H9 (cell line): Measurements from ENCODE around the gene KCTD19. TPM values are rescaled to one million over a fixed set of nuclear protein-coding genes. Genes with fewer than 3 reads are reported as not detected.

Source experiments
- DNase-seq: peaks from one replicate; pipeline ENCODE4 v3.0.0-alpha.2; 2017
- H2AFZ ChIP-seq: one replicate; pipeline ENCODE4 v1.6.1; 2013; ENCODE audit warnings: mild to moderate bottlenecking, low read length, control low read depth, moderate library complexity
- H2AK5ac ChIP-seq: 2 replicates; pipeline ENCODE4 v1.6.1; 2013; ENCODE audit warnings: low read length, control low read depth, mixed read lengths; ENCODE audit not compliant: insufficient read length
- H2BK120ac ChIP-seq: one replicate; pipeline ENCODE4 v1.6.1; 2013; ENCODE audit warnings: low read depth, mild to moderate bottlenecking, low read length, control low read depth, inconsistent platforms; ENCODE audit not compliant: poor library complexity, severe bottlenecking
- H2BK12ac ChIP-seq: 2 replicates; pipeline ENCODE4 v1.6.1; 2013; ENCODE audit warnings: low read length, control low read depth, mixed read lengths, low read depth; ENCODE audit not compliant: insufficient read length
- H2BK15ac ChIP-seq: 2 replicates; pipeline ENCODE4 v1.6.1; 2013; ENCODE audit warnings: low read depth, low read length, control low read depth
- H2BK20ac ChIP-seq: one replicate; pipeline ENCODE4 v1.6.1; 2013; ENCODE audit warnings: low read depth, mild to moderate bottlenecking, low read length, control low read depth, inconsistent platforms; ENCODE audit not compliant: poor library complexity, severe bottlenecking
- H2BK5ac ChIP-seq: 2 replicates; pipeline ENCODE4 v1.6.1; 2013; ENCODE audit warnings: low read length, control low read depth, mixed read lengths; ENCODE audit not compliant: insufficient read length
- H3K14ac ChIP-seq: 2 replicates; pipeline ENCODE4 v1.6.1; 2013; ENCODE audit warnings: low read length, control low read depth; ENCODE audit not compliant: insufficient read depth
- H3K18ac ChIP-seq: 2 replicates; pipeline ENCODE4 v1.6.1; 2013; ENCODE audit warnings: low read depth, mild to moderate bottlenecking, mixed read lengths, low read length, control low read depth; ENCODE audit not compliant: insufficient read length
- H3K23ac ChIP-seq: 2 replicates; pipeline ENCODE4 v1.6.1; 2013; ENCODE audit warnings: low read length, control low read depth, mixed read lengths, low read depth; ENCODE audit not compliant: insufficient read length
- H3K23me2 ChIP-seq: 2 replicates; pipeline ENCODE4 v1.6.1; 2013; ENCODE audit warnings: low read depth, mild to moderate bottlenecking, mixed read lengths, low read length, control low read depth; ENCODE audit not compliant: insufficient read length, poor library complexity, severe bottlenecking
- H3K27ac ChIP-seq: 2 replicates; pipeline ENCODE4 v1.5.1; 2013; ENCODE audit warnings: low read length, control low read depth, mixed read lengths, low read depth; ENCODE audit not compliant: insufficient read length
- H3K27me3 ChIP-seq: 2 replicates; pipeline ENCODE4 v1.6.1; 2013; ENCODE audit warnings: low read length, control low read depth, inconsistent platforms; ENCODE audit not compliant: insufficient read depth
- H3K4ac ChIP-seq: 2 replicates; pipeline ENCODE4 v1.6.1; 2013; ENCODE audit warnings: low read depth, mild to moderate bottlenecking, control low read depth, inconsistent platforms, low read length, moderate library complexity
- H3K4me1 ChIP-seq: 2 replicates; pipeline ENCODE4 v1.6.1; 2013; ENCODE audit warnings: low read length, control low read depth, inconsistent platforms; ENCODE audit not compliant: insufficient read depth
- H3K4me2 ChIP-seq: 2 replicates; pipeline ENCODE4 v1.6.1; 2013; ENCODE audit warnings: low read length, control low read depth, mixed read lengths; ENCODE audit not compliant: insufficient read length, insufficient read depth
- H3K56ac ChIP-seq: 2 replicates; pipeline ENCODE4 v1.6.1; 2013; ENCODE audit warnings: low read depth, mild to moderate bottlenecking, mixed read lengths, low read length, control low read depth; ENCODE audit not compliant: insufficient read length
- H3K79me1 ChIP-seq: 2 replicates; pipeline ENCODE4 v1.6.1; 2013; ENCODE audit warnings: low read depth, mild to moderate bottlenecking, moderate library complexity, low read length, control low read depth, inconsistent platforms; ENCODE audit not compliant: insufficient read depth, poor library complexity, severe bottlenecking
- H3K79me2 ChIP-seq: 2 replicates; pipeline ENCODE4 v1.6.1; 2013; ENCODE audit warnings: low read length, control low read depth, inconsistent platforms; ENCODE audit not compliant: insufficient read depth
- H3K9ac ChIP-seq: 2 replicates; pipeline ENCODE4 v1.6.1; 2013; ENCODE audit warnings: low read length, control low read depth, mixed read lengths; ENCODE audit not compliant: insufficient read length; ENCODE audit errors: extremely low read depth
- H3K9me3 ChIP-seq: one replicate; pipeline ENCODE4 v1.6.1; 2013; ENCODE audit warnings: low read depth, low read length, inconsistent platforms; ENCODE audit not compliant: control insufficient read depth
- H3T11ph ChIP-seq: one replicate; pipeline ENCODE4 v1.6.1; 2013; ENCODE audit warnings: mild to moderate bottlenecking, low read length, control low read depth, inconsistent platforms
- H4K20me1 ChIP-seq: one replicate; pipeline ENCODE4 v1.6.1; 2013; ENCODE audit not compliant: control insufficient read depth, insufficient read length, insufficient read depth
- H4K5ac ChIP-seq: 2 replicates; pipeline ENCODE4 v1.6.1; 2013; ENCODE audit warnings: low read depth, mild to moderate bottlenecking, mixed read lengths, low read length, control low read depth; ENCODE audit not compliant: insufficient read length
- H4K8ac ChIP-seq: replicated peaks from 2 replicates; pipeline ENCODE4 v1.6.1; 2013; ENCODE audit warnings: low read length, control low read depth, mixed read lengths, low read depth; ENCODE audit not compliant: insufficient read length
- H4K91ac ChIP-seq: 2 replicates; pipeline ENCODE4 v1.6.1; 2013; ENCODE audit warnings: low read depth, mild to moderate bottlenecking, moderate library complexity, mixed read lengths, low read length, control low read depth; ENCODE audit not compliant: insufficient read length
- H3K27ac Mint-ChIP-seq, 3 experiments: 2 replicates in 2 of 3; 3 replicates in 1 of 3; pipeline ENCODE4 v1.8.0; 2020 to 2021; ENCODE audit warnings: mixed read lengths in 3 of 3, mild to moderate bottlenecking in 1 of 3, moderate library complexity in 1 of 3
- H3K27me3 Mint-ChIP-seq: 2 replicates; pipeline ENCODE4 v1.8.0; 2021; ENCODE audit warnings: low read depth, mild to moderate bottlenecking, moderate library complexity, mixed read lengths
- H3K36me3 Mint-ChIP-seq, 3 experiments: 2 replicates in 2 of 3; 3 replicates in 1 of 3; pipeline ENCODE4 v1.8.0; 2020 to 2021; ENCODE audit warnings: low read depth in 3 of 3, mixed read lengths in 3 of 3; ENCODE audit not compliant: insufficient read depth in 1 of 3
- H3K4me1 Mint-ChIP-seq, 2 experiments: 2 replicates each; pipeline ENCODE4 v1.8.0; 2020; ENCODE audit warnings: mixed read lengths in 2 of 2
- H3K4me3 Mint-ChIP-seq, 2 experiments: 2 replicates in 1 of 2; 3 replicates in 1 of 2; pipeline ENCODE4 v1.8.0; 2020 to 2021; ENCODE audit warnings: mild to moderate bottlenecking in 2 of 2, mixed read lengths in 2 of 2, moderate library complexity in 1 of 2
- H3K9me3 Mint-ChIP-seq, 2 experiments: 2 replicates in 1 of 2; 3 replicates in 1 of 2; pipeline ENCODE4 v1.8.0; 2020; ENCODE audit warnings: mild to moderate bottlenecking in 2 of 2, mixed read lengths in 2 of 2, moderate library complexity in 1 of 2
- CTCF ChIP-seq: fragments of 200-600 bp; sonication (generic); conservative IDR thresholded peaks from 3 replicates; pipeline ENCODE4 v1.8.0; 2021; ENCODE audit warnings: antibody characterized with exemption, mild to moderate bottlenecking
- WGBS: extraction: QIAGEN DNeasy Blood & Tissue Kit; methylation state at CpG from one replicate; pipeline ENCODE4 v1.1.7; 2013; ENCODE audit warnings: missing lambda C conversion rate, low lambda C conversion rate, mixed read lengths; ENCODE audit not compliant: insufficient read length; ENCODE audit errors: extremely low coverage; 5-methylcytosine and 5-hydroxymethylcytosine counted together
- total RNA-seq: library from RNA; stranded (reverse); gene quantifications from 2 replicates; pipeline ENCODE4 v1.2.1, GENCODE V29; 2021

The KCTD19 gene
- total RNA-seq, 1 experiment from 2014 or later = 0.13 TPM

GRCh38 chr16:67336648-67337047, 10.1 kb upstream of the KCTD19 start:
- Histone ChIP-seq H3K27ac (no peak overlapping the region), H3K4me2 (no peak overlapping the region), H3T11ph (no peak overlapping the region), H3K79me1 (no peaks in the 10 kb centered on the region), H3K23ac (no peak overlapping the region), H4K5ac (no peak overlapping the region), H3K4me1 (no peaks in the 10 kb centered on the region), H4K91ac (no peak overlapping the region), H3K79me2 (no peaks in the 10 kb centered on the region), H2AFZ (no peak overlapping the region), H3K9me3 (no peaks in the 10 kb centered on the region), H3K9ac (no peak overlapping the region), H3K14ac (no peak overlapping the region), H3K56ac (no peak overlapping the region), H4K20me1 (no peaks in the 10 kb centered on the region), H2BK12ac (no peak overlapping the region), H2BK15ac (no peak overlapping the region), H2BK5ac (no peak overlapping the region), H2AK5ac (no peak overlapping the region), H2BK120ac (no peak overlapping the region), H3K4ac (no peak overlapping the region), H4K8ac (no peak overlapping the region), H3K18ac (no peak overlapping the region), H3K27me3 (no peaks in the 10 kb centered on the region), H2BK20ac (no peak overlapping the region), H3K23me2 (no peaks in the 10 kb centered on the region)
- Mint-ChIP-seq H3K36me3 (peaks cover 0 to 5% (median 0%) of the 10 kb centered on the region in 3 experiments; a peak in 4 of 7 replicates), H3K9me3 (peaks cover 13 to 18% of the 10 kb centered on the region in 2 experiments), H3K27me3 (peaks cover 15% of the 10 kb centered on the region; the same call in 1 of the 2 replicates), H3K4me3 (no peak overlapping the region), H3K4me1 (no peaks in the 10 kb centered on the region), H3K27ac (no peak overlapping the region)
- DNase-seq = no peak
- no CpG with 5 or more reads among the region's 1 CpG for WGBS
- TF ChIP-seq CTCF = no peak
